H1 (cell line): ENCODE measurements around the gene CELA1. TPM values are rescaled to one million over a fixed set of nuclear protein-coding genes. Genes with fewer than 3 reads are reported as not detected.

Experiments
- CTCF ChIA-PET: fragments of 300-600 bp; sonication (Branson Sonifier 250); formaldehyde crosslinking; loops from one replicate; lab custom pipeline; 2021; ENCODE audit not compliant: partially characterized antibody; lab: Charles Lee
- POLR2A ChIA-PET: fragments of 300-600 bp; sonication (Branson Sonifier 250); formaldehyde crosslinking; loops from one replicate; lab custom pipeline; 2021; ENCODE audit warnings: inconsistent platforms; ENCODE audit not compliant: partially characterized antibody; lab: Charles Lee
- DNase-seq, 2 experiments: peaks; one replicate each; pipeline versions ENCODE4 v3.0.0 to v3.0.0-alpha.2; 2010 to 2022; ENCODE audit warnings: low spot score in 2 of 2, low read depth in 1 of 2, mixed read lengths in 1 of 2
- FAIRE-seq: peaks from 2 replicates; lab custom pipeline; 2011; peaks lifted over from hg19 to GRCh38; lab: Jason Lieb, UNC
- H2AFZ ChIP-seq: 2 replicates; pipeline ENCODE4 v1.8.1; 2012; ENCODE audit warnings: low read length, inconsistent platforms
- H2AK5ac ChIP-seq: 2 replicates; pipeline ENCODE4 v1.6.1; 2013; ENCODE audit warnings: low read depth, low read length
- H2BK120ac ChIP-seq: replicated peaks from 2 replicates; pipeline ENCODE3; 2013; ENCODE audit warnings: low read depth, low read length, inconsistent platforms
- H2BK12ac ChIP-seq: 2 replicates; pipeline ENCODE4 v1.6.1; 2013; ENCODE audit warnings: low read depth, low read length
- H2BK15ac ChIP-seq: 2 replicates; pipeline ENCODE4 v1.6.1; 2013; ENCODE audit warnings: low read length
- H2BK20ac ChIP-seq: 2 replicates; pipeline ENCODE4 v1.6.1; 2013; ENCODE audit warnings: low read length
- H2BK5ac ChIP-seq: 2 replicates; pipeline ENCODE4 v1.6.1; 2013; ENCODE audit warnings: low read depth, low read length
- H3K14ac ChIP-seq: 2 replicates; pipeline ENCODE4 v1.6.1; 2013; ENCODE audit warnings: inconsistent platforms; ENCODE audit not compliant: insufficient read length
- H3K18ac ChIP-seq: 2 replicates; pipeline ENCODE4 v1.6.1; 2013; ENCODE audit warnings: low read length; ENCODE audit errors: extremely low read depth
- H3K23ac ChIP-seq: 2 replicates; pipeline ENCODE4 v1.6.1; 2013; ENCODE audit warnings: inconsistent platforms; ENCODE audit not compliant: insufficient read length
- H3K23me2 ChIP-seq: 2 replicates; pipeline ENCODE4 v1.6.1; 2013; ENCODE audit warnings: low read depth, low read length
- H3K27ac ChIP-seq: 2 replicates; pipeline ENCODE4 v1.6.1; 2011; ENCODE audit warnings: low read depth, low read length, inconsistent platforms
- H3K27me3 ChIP-seq, 4 experiments: replicated peaks in 1 of 4; 1 replicate in 1 of 4; 2 replicates in 3 of 4; pipeline versions ENCODE4 v1.6.1 to v1.8.1; 2011 to 2013; ENCODE audit warnings: low read length in 3 of 4, mild to moderate bottlenecking in 3 of 4, inconsistent platforms in 2 of 4, mixed read lengths in 2 of 4, moderate library complexity in 1 of 4; ENCODE audit not compliant: control insufficient read depth in 3 of 4, insufficient read depth in 3 of 4; ENCODE audit errors: extremely low read depth in 1 of 4
- H3K36me3 ChIP-seq, 4 experiments: 2 replicates each; pipeline versions ENCODE4 v1.6.1 to v1.8.1; 2011 to 2013; ENCODE audit warnings: mild to moderate bottlenecking in 4 of 4, low read length in 3 of 4, moderate library complexity in 2 of 4, control low read depth in 1 of 4, inconsistent platforms in 1 of 4; ENCODE audit not compliant: insufficient read depth in 4 of 4, control insufficient read depth in 2 of 4
- H3K4ac ChIP-seq: replicated peaks from 2 replicates; pipeline ENCODE3; 2013; ENCODE audit warnings: low read length, low read depth, mixed read lengths, inconsistent platforms; ENCODE audit not compliant: insufficient read length
- H3K4me1 ChIP-seq, 4 experiments: replicated peaks in 1 of 4; 1 replicate in 1 of 4; 2 replicates in 3 of 4; pipeline versions ENCODE4 v1.6.1 to v1.8.1; 2011 to 2013; ENCODE audit warnings: low read length in 3 of 4, inconsistent platforms in 2 of 4, mixed read lengths in 1 of 4; ENCODE audit not compliant: insufficient read depth in 4 of 4, control insufficient read depth in 3 of 4
- H3K4me2 ChIP-seq, 2 experiments: 2 replicates each; pipeline versions ENCODE4 v1.6.1 to v1.8.1; 2011 to 2013; ENCODE audit warnings: low read depth in 2 of 2, low read length in 2 of 2, control low read depth in 1 of 2, inconsistent platforms in 1 of 2, mild to moderate bottlenecking in 1 of 2; ENCODE audit not compliant: insufficient read depth in 1 of 2
- H3K4me3 ChIP-seq, 4 experiments: fragments of 200-600, 300-600 bp in 1 of 4; sonication (generic), shearing (Covaris generic), sonication (Bioruptor Twin) in 1 of 4; 2 replicates each; pipeline versions ENCODE4 v1.5.1 to v1.8.1; 2011 to 2016; ENCODE audit warnings: low read length in 4 of 4, low read depth in 3 of 4, control low read depth in 2 of 4, inconsistent platforms in 2 of 4, mild to moderate bottlenecking in 2 of 4, mixed read lengths in 1 of 4, moderate library complexity in 1 of 4; ENCODE audit not compliant: insufficient read depth in 2 of 4; ENCODE audit errors: extremely low read depth in 1 of 4
- H3K56ac ChIP-seq: replicated peaks from 2 replicates; pipeline ENCODE3; 2013; ENCODE audit warnings: low read depth, mild to moderate bottlenecking, mixed read lengths, low read length, inconsistent platforms; ENCODE audit not compliant: insufficient read length
- H3K79me1 ChIP-seq: 2 replicates; pipeline ENCODE4 v1.6.1; 2013; ENCODE audit warnings: low read depth, low read length, control low read depth
- H3K79me2 ChIP-seq, 2 experiments: 2 replicates each; pipeline versions ENCODE4 v1.6.1 to v1.8.1; 2012 to 2013; ENCODE audit warnings: low read length in 2 of 2, mild to moderate bottlenecking in 2 of 2, inconsistent platforms in 1 of 2; ENCODE audit not compliant: insufficient read depth in 2 of 2, control insufficient read depth in 1 of 2
- H3K9ac ChIP-seq, 4 experiments: replicated peaks in 1 of 4; 1 replicate in 1 of 4; 2 replicates in 3 of 4; pipeline versions ENCODE4 v1.6.1 to v1.8.1; 2011 to 2013; ENCODE audit warnings: low read depth in 3 of 4, low read length in 3 of 4, control low read depth in 2 of 4, mild to moderate bottlenecking in 2 of 4, moderate library complexity in 2 of 4, inconsistent platforms in 1 of 4; ENCODE audit errors: extremely low read depth in 1 of 4
- H3K9me3 ChIP-seq, 2 experiments: 2 replicates each; pipeline versions ENCODE4 v1.6.1 to v1.8.1; 2012 to 2013; ENCODE audit warnings: mild to moderate bottlenecking in 2 of 2, moderate library complexity in 2 of 2, control low read depth in 1 of 2, inconsistent platforms in 1 of 2, low read depth in 1 of 2, low read length in 1 of 2, mixed read lengths in 1 of 2; ENCODE audit not compliant: insufficient read depth in 2 of 2
- H4K20me1 ChIP-seq, 2 experiments: replicated peaks in 1 of 2; 2 replicates each; pipeline versions ENCODE3 to v1.8.1; 2011 to 2013; ENCODE audit warnings: inconsistent platforms in 2 of 2, low read length in 2 of 2, mild to moderate bottlenecking in 1 of 2; ENCODE audit not compliant: insufficient read depth in 2 of 2, control insufficient read depth in 1 of 2
- H4K5ac ChIP-seq: 2 replicates; pipeline ENCODE4 v1.6.1; 2013; ENCODE audit warnings: low read length, low read depth, mixed read lengths, inconsistent platforms; ENCODE audit not compliant: insufficient read length
- H4K8ac ChIP-seq: 2 replicates; pipeline ENCODE4 v1.8.0; 2013; ENCODE audit warnings: mild to moderate bottlenecking, moderate library complexity, low read length, inconsistent platforms; ENCODE audit not compliant: insufficient read depth; ENCODE audit errors: extremely low read depth
- H4K91ac ChIP-seq: replicated peaks from 2 replicates; pipeline ENCODE3; 2013; ENCODE audit warnings: low read length, mixed read lengths, inconsistent platforms; ENCODE audit not compliant: insufficient read length
- BCL11A ChIP-seq, 2 experiments: IDR thresholded peaks; one replicate each; pipeline ENCODE4 v1.6.1; 2011; ENCODE audit warnings: low read depth in 2 of 2, low read length in 2 of 2, mild to moderate bottlenecking in 2 of 2
- CHD1 ChIP-seq: IDR thresholded peaks from 2 replicates; pipeline ENCODE4 v1.6.1; 2012; ENCODE audit warnings: low read depth, low read length, improper control_type of control experiment
- CHD2 ChIP-seq: IDR thresholded peaks from 2 replicates; pipeline ENCODE4 v1.6.1; 2012; ENCODE audit warnings: low read length, improper control_type of control experiment
- EGR1 ChIP-seq: IDR thresholded peaks from 2 replicates; pipeline ENCODE4 v1.6.1; 2011; ENCODE audit warnings: low read depth, low read length, borderline replicate concordance
- HDAC2 ChIP-seq, 2 experiments: fragments of 300-600 bp in 1 of 2; sonication (generic) in 1 of 2; IDR thresholded peaks; 2 replicates each; pipeline ENCODE4 v1.6.1; 2011 to 2012; ENCODE audit warnings: low read depth in 2 of 2, low read length in 2 of 2, mild to moderate bottlenecking in 2 of 2, moderate library complexity in 2 of 2, borderline replicate concordance in 1 of 2, inconsistent platforms in 1 of 2
- KDM5A ChIP-seq: fragments of 200-600 bp; IDR thresholded peaks from 2 replicates; pipeline ENCODE4 v1.7.1; 2012; ENCODE audit warnings: mild to moderate bottlenecking, low read length, inconsistent platforms, mixed read lengths
- MAFK ChIP-seq: IDR thresholded peaks from 2 replicates; pipeline ENCODE4 v1.6.1; 2012; ENCODE audit warnings: low read depth, mild to moderate bottlenecking, improper control_type of control experiment, low read length
- SAP30 ChIP-seq: fragments of 300-600 bp; sonication (generic); IDR thresholded peaks from 2 replicates; pipeline ENCODE4 v1.7.1; 2012; ENCODE audit warnings: low read length, moderate library complexity, mild to moderate bottlenecking, inconsistent platforms; ENCODE audit not compliant: insufficient read depth, insufficient replicate concordance
- SIN3A ChIP-seq, 2 experiments: IDR thresholded peaks in 1 of 2; conservative IDR thresholded peaks in 1 of 2; 2 replicates each; pipeline ENCODE4 v1.6.1; 2011 to 2012; ENCODE audit warnings: low read length in 2 of 2, improper control_type of control experiment in 1 of 2, low read depth in 1 of 2, mild to moderate bottlenecking in 1 of 2
- SUZ12 ChIP-seq: fragments of 200-600 bp; sonication (generic); IDR thresholded peaks from 2 replicates; pipeline ENCODE4 v1.6.1; 2012; ENCODE audit warnings: mild to moderate bottlenecking, inconsistent platforms, low read length, moderate library complexity, mixed read lengths
- USF2 ChIP-seq: IDR thresholded peaks from 2 replicates; pipeline ENCODE4 v1.6.1; 2011; ENCODE audit warnings: low read length, improper control_type of control experiment
- WGBS, 2 experiments: shearing (Covaris generic) in 1 of 2; methylation state at CpG; one replicate each; pipeline versions ENCODE4 v1.1.6 to v1.1.7; 2013 to 2015; ENCODE audit warnings: low lambda C conversion rate in 2 of 2, mixed read lengths in 2 of 2, inconsistent platforms in 1 of 2, low coverage in 1 of 2, missing lambda C conversion rate in 1 of 2; ENCODE audit not compliant: insufficient replicate concordance in 2 of 2, insufficient coverage in 1 of 2, insufficient read length in 1 of 2; ENCODE audit errors: extremely low coverage in 1 of 2, missing lambda C conversion rate in 1 of 2; 5-methylcytosine and 5-hydroxymethylcytosine counted together
- polyA plus RNA-seq, 7 experiments: library from polyadenylated mRNA; depleted of rRNA in 3 of 7; stranded (reverse) in 5 of 7; unstranded in 2 of 7; fragments of >200 nt in 5 of 7; fragments of 200-250 nt in 2 of 7; gene quantifications; 1 replicate in 5 of 7; 2 replicates in 1 of 7; 4 replicates in 1 of 7; pipeline versions ENCODE4 v1.2.1 to v1.2.3, GENCODE V29; 2011 to 2013; ENCODE audit warnings: missing spikeins in 2 of 7, mixed read lengths in 2 of 7
- total RNA-seq: library from RNA; stranded (reverse); fragmentation: NEBNext Ultra II Directional; extraction: Animal tissue kit (Norgen Biotek cat#: 25700); gene quantifications from 2 replicates; pipeline ENCODE4 v1.2.1, GENCODE V29; 2021
- TF ChIP-seq, protein P1 (sequence below): IDR thresholded peaks from 2 replicates; pipeline ENCODE4 v1.6.1; 2012; ENCODE audit warnings: inconsistent platforms

The CELA1 gene
- total and polyA plus RNA-seq, 2 of the 8 experiments (the other 6 are each of a cell fraction or from before 2014, with no cell fraction given): 0.09 TPM; not detected in 1

GRCh38 chr12:51285843-51286242, 60.6 kb downstream of the CELA1 start:
- no peak for FAIRE-seq
- CTCF ChIA-PET: interaction anchor here (0.7 to 1.7 kb wide), 3 partner anchors 9 to 68 kb away, joined by 3 to 10 read pairs (median 3); no protein-coding TSS in a partner anchor
- TF ChIP-seq CHD1 (no peak), SIN3A (conservative IDR thresholded peaks at IDR 0.05 in 1 of 2, IDR thresholded peaks at IDR 0.05 in 1 of 2; ENCODE audit: low read depth in 1 of 2, low read length in 2 of 2) (no peak), CHD2 (no peak), KDM5A (no peak), MAFK (no peak), HDAC2 (IDR thresholded peaks at IDR 0.05; ENCODE audit: borderline replicate concordance in 1 of 2, low read depth in 2 of 2, low read length in 2 of 2) (no peak), BCL11A (IDR thresholded peaks at IDR 0.05; ENCODE audit: low read depth in 2 of 2, low read length in 2 of 2) (no peak), SUZ12 (no peak), SAP30 (no peak), EGR1 (no peak), USF2 (no peak)
- TF ChIP-seq, protein P1, sequence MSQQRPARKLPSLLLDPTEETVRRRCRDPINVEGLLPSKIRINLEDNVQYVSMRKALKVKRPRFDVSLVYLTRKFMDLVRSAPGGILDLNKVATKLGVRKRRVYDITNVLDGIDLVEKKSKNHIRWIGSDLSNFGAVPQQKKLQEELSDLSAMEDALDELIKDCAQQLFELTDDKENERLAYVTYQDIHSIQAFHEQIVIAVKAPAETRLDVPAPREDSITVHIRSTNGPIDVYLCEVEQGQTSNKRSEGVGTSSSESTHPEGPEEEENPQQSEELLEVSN: no peak

More at GRCh38 chr12:51285843-51286242, 60.6 kb downstream of the CELA1 start:
- H3K14ac ChIP-seq: no peak overlapping the region
- no peak overlapping the region for H2BK12ac ChIP-seq
- H3K27me3 ChIP-seq: no peaks in the 10 kb centered on the region
- no peak for DNase-seq
- no peak overlapping the region for H2AK5ac ChIP-seq
- H3K4me1 ChIP-seq: no peaks in the 10 kb centered on the region
- no peak overlapping the region for H3K18ac ChIP-seq
- no peak overlapping the region for H3K4me3 ChIP-seq
- H2BK20ac ChIP-seq: no peak overlapping the region
- 100% methylated on average over 1 of the region's 1 CpG; no CpG with 5 or more reads in 1 of the 2 experiments for WGBS, 2 experiments
- no peak overlapping the region for H4K8ac ChIP-seq
- no peak overlapping the region for H3K4ac ChIP-seq
- no peaks in the 10 kb centered on the region for H4K20me1 ChIP-seq
- no peak overlapping the region for H3K27ac ChIP-seq
- H3K9me3 ChIP-seq: no peaks in the 10 kb centered on the region
- no peaks in the 10 kb centered on the region for H3K36me3 ChIP-seq
- H2BK5ac ChIP-seq: no peak overlapping the region
- no peak overlapping the region for H4K5ac ChIP-seq
- no peak overlapping the region for H4K91ac ChIP-seq
- no peaks in the 10 kb centered on the region for H3K23me2 ChIP-seq
- H2BK120ac ChIP-seq: no peak overlapping the region
- H2AFZ ChIP-seq: no peak overlapping the region
- H3K79me2 ChIP-seq: no peaks in the 10 kb centered on the region
- H2BK15ac ChIP-seq: no peak overlapping the region
- H3K9ac ChIP-seq: no peak overlapping the region
- no peak overlapping the region for H3K56ac ChIP-seq
- no peak overlapping the region for H3K23ac ChIP-seq
- POLR2A ChIA-PET: interaction anchor here (1.2 kb wide), 1 partner anchor 35 kb away, joined by 3 read pairs; no protein-coding TSS in a partner anchor
- H3K4me2 ChIP-seq: no peak overlapping the region
- H3K79me1 ChIP-seq: no peaks in the 10 kb centered on the region
